HG03558 (cell line): ENCODE data around the gene ATAD3A.

ENCODE experiments used
- ATAC-seq: cut with Tn5 transposase; IDR thresholded peaks from one replicate; pipeline ENCODE4 v1.9.1; 2021; ENCODE audit warnings: moderate number of reproducible peaks; ENCODE audit not compliant: unreplicated experiment; ENCODE audit errors: extremely low read depth

ATAD3A gene

DNA sequence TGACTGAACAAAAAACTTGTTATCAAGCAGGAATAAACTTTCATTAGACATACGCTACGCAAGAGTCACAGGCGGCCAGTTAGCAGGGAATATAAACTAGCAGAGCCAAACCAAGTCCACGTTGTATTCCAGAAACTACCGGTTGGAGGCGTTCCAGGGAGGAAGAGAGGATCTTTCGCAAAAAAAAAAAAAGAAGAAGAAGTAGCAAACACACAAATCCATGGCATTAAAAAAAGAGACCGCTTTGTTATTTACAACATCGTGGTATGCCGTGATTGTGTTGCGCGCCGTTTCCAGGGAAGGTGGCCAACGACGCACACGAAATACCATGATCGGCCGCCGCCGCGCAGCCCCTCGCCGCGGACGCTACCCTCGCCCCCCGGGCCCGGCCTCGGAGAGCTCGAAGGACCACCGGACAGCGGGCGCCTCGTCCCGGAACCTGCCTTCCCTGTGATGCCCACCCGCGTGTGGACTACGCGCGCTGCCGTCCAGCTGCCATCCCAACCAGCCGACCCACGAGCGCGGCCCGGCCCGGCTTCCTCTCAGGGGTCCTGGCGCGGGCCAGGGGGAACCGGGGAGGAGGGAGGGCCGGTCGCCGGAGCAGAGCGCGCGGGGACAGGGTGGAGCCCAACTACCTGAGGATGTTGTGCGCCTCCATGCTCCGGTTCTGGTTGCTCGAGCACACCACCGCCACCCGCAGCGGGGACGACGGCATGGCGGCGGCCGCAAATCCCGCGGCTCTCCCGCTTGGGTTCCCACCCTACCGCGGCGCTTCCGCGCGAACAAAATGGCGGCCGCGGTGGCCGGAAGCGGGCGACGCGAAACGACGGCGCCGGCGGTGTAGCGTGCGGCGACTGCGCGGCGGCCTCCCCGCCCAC lies 62.1 kb downstream of the ATAD3A start:
- ATAC-seq: peak; percentile 49

DNA sequence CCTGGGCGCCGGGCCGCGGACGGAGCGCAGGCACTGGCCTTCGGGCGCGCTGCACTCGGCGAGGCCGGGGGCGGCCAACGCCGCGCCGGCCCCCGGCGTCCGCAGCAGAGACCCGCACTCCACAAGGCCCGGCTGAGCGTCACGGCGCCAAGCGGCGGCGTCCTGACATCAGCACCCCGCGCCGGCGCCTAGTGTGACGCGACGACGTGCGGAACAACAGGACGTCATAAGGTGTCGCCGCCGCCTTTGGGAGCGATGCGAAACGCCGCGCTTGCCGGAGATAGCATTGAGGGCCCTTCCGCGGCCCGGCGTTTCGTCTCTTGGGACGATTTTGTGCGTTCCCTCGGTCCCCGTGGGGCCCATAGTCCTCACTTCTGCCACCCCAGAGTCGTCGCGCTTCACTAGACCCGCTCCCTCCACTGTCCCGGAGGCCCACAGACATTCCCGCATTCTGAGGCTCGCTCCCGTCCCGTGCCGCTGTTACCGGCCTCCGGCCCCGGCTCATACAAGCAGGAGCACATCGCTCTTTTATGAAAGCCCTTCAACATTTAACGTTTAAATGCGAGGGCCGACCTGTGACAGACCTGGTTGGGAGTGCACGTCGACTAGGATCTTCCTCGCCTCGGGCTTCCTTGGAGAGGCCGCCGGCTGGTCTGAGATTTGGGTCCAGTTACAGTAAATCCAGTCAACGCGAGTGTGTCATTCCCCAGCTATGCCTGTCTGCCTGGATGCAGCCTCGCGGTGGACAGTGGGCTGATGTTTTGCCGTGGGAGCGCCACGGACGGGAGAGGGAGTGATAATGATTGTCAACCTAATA lies 63.0 kb downstream of the ATAD3A start, which contains the start of gene SSU72:
Gene SSU72 (minus strand): TSS at position 143 of the 817 bp plus-strand sequence. CDS start 306 bp downstream, outside the sequence.
- peak; percentile 49 for ATAC-seq

DNA sequence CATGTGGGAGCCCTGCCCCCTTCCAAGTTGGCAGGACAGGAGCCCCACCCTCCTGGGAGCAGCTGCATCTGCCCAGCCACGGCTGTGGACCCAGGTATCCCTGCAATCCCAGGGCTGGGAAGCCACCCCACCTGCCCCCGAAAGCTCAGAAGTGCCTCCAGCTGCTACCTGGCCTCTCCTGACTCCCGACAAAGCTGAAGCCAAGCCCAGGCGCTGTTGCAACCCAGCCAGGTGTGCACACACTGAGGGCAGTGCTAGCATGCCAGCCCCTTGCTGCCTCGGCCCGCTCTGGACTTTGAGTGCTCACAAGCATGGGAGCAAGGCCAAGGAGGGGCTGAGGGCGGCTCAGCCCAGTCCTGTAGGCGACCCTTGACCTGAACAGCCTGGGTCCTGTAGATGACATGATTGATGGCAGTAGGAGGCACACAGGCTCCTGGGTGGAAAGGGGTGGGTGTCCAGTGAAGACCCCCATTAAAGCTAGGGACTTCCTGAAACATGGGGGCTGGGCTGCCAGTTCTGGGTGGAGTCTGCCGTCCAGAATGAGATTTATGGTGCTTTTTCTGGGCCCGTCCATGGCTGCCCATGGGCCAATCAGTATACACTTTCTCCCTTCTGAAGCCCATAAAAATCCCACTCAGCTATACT lies 65.5 kb downstream of the ATAD3A start:
- ATAC-seq: no peak

DNA sequence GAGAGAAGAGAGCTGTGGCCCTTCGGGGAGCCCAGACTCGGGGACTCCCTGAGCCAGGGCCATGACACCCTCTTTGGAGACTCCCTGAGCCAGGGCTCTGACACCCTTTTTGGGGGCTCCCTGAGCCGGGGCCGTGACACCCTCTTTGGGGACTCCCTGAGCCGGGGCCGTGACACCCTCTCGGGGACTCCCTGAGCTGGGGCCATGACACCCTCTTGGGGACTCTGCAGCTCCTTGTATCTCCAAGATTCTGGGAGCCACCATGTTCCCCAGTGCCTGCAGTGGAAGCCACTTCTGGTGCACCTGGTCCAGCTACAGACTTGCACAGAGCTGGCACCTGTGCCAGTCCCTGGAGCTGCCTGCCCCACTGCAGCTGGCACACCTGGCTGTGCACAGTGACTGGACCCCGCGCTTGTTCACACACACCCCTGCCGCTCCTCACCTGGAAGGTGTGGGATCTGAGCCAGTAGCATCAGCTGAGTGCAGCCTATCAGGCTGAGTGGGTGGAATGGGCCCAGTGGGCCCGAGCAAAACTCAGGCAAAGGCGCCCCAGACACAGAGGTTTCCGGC lies 66.5 kb downstream of the ATAD3A start:
- ATAC-seq: no peak

DNA sequence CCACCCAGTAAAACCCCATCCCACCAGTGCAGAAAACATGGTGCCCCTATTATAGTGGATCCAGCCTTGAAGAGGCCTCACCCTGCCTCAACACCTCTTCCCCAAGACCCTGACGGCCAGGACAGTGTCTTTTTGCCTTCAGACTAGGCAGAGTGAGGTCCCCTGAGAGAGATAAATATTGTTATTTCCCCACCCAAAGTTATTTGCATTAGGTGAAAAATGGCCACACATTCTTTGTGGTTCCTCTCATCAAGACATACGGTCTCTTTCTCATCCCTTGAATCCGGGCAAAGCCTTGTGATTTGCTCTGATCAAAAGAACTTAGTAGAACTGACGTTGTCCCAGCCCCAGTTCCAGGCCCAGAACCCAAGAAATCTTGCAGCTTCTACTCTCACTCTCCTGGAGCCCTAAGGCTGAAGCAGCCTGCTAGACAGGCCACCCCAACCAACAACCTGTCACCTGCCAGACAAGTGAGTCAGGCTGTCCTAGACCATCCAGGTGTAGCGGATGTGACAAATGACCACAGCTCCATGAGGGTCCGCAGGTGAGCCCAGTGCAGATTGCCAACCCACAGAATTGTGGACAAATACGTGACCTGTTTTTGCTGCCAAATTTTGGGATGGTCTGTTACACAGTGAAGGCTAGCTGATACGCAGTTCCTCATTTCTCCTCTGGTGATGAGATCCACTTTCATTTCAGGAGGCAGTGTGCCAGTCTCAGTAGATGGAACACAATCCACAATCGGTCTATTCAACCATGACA lies 70.8 kb downstream of the ATAD3A start:
- ATAC-seq: no peak

DNA sequence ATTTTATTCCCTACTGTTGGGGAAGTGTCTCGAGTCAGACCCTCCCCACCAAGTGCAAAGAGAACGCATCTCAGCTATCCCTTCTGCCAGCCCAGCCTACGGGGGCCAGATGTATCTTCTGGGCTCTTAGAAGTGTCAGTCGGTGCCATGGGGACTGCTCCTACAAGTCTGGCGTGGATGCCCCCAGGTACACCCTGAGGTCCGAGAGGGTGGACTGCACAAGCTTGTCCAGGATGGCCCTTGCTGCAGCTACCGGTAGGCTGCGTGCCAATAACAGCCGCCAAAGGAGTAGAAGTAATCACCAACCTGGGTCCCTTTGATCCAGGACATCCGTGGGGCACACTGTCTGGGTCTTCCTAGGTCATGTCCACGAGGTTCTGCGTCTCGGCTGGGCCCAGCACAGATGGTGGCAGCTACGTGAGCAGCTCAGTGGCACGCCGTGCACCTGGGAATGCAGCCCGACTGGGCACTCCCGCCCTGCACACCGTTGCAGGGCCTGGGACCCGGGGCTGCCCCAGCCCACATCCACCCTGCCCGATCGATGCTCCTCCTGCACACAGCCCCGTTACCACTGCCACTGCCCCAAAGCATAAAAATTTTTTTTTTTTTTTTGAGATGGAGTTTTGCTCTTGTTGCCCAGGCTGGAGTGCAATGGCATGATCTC lies 71.5 kb downstream of the ATAD3A start:
- no peak for ATAC-seq
